GM12874 (cell line): ENCODE measurements around the gene MICAL1.

Experiments
- TF ChIP-seq, protein P1 (sequence below): IDR thresholded peaks from 2 replicates; pipeline ENCODE4 v1.5.1; 2011; ENCODE audit warnings: low read depth, mild to moderate bottlenecking, control low read depth, low read length, moderate library complexity; ENCODE audit not compliant: insufficient read depth

MICAL1 gene

DNA sequence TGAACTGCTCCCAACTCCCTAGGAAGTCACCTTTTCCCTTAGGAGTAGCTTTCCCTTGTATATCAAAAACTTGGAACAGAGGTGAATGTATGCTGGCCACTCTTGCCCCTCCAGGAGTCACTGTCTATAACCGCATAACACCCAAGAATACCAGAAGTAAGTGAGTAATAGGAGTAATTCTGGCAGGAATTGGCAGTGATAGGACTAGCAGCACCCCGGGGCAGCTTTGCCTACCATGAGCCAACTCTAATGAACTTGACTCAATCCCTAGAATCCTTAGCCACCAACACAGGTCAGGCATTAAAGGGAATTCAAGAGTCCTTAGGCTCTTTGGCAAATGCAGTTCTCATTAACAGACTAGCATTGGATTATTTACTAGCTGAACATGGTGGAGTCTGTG lies 44.5 kb downstream of the MICAL1 start:
- TF ChIP-seq, protein P1, sequence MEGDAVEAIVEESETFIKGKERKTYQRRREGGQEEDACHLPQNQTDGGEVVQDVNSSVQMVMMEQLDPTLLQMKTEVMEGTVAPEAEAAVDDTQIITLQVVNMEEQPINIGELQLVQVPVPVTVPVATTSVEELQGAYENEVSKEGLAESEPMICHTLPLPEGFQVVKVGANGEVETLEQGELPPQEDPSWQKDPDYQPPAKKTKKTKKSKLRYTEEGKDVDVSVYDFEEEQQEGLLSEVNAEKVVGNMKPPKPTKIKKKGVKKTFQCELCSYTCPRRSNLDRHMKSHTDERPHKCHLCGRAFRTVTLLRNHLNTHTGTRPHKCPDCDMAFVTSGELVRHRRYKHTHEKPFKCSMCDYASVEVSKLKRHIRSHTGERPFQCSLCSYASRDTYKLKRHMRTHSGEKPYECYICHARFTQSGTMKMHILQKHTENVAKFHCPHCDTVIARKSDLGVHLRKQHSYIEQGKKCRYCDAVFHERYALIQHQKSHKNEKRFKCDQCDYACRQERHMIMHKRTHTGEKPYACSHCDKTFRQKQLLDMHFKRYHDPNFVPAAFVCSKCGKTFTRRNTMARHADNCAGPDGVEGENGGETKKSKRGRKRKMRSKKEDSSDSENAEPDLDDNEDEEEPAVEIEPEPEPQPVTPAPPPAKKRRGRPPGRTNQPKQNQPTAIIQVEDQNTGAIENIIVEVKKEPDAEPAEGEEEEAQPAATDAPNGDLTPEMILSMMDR: no peak

GRCh38 chr6:109406196-109406595 lies 49.4 kb downstream of the MICAL1 start:
- TF ChIP-seq, protein P1: no peak

DNA sequence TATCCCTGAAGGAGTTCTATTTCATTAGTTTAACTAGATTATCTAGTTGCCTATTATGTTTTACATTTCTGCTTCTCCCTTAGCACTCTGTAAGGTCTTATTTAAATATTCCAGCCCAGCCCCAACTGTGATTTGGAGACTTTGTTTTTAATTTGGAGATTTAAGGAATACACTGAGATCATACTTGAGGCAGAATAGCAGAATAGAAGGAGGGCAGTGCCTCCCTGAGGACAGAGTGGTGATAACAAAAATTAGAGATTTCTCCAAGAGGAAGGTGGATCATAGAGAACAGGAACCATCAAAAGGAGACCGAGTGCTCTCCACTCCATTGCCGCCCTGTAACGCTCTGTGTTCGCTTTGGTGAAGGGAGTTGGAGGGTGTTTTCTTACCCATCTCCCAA lies 58.6 kb downstream of the MICAL1 start:
- TF ChIP-seq, protein P1: no peak

- TF ChIP-seq, protein P1: no peak
Measured at GRCh38 chr6:109396046-109396718, 59.4 kb downstream of the MICAL1 start.
